Measurements from ENCODE around the gene ATN1. TPM values are rescaled to one million over a fixed set of nuclear protein-coding genes. Genes with fewer than 3 reads are reported as not detected.

ATN1 gene
- total and polyA plus RNA-seq, 2 of the 8 experiments (the other 6 are each of a cell fraction or from before 2014, with no cell fraction given): 20.6 to 73.4 TPM

- Histone ChIP-seq H2BK12ac (ENCODE audit: low read depth, low read length) (peak overlapping the region; percentile 72), H4K20me1 (replicated peaks in 1 of 2; ENCODE audit: control insufficient read depth in 1 of 2, insufficient read depth in 2 of 2, low read length in 2 of 2) (peaks cover 2 to 6% of the 10 kb centered on the region in 2 experiments), H2AFZ (ENCODE audit: low read length) (no peak overlapping the region), H3K4me3 (ENCODE audit: extremely low read depth in 1 of 4, insufficient read depth in 2 of 4, low read depth in 3 of 4, low read length in 4 of 4) (peak overlapping the region; percentile 91 to 100 (median 100)), H3K4me2 (ENCODE audit: insufficient read depth in 1 of 2, low read depth in 2 of 2, low read length in 2 of 2) (peak overlapping the region; percentile 76 to 100), H2BK120ac (replicated peaks; ENCODE audit: low read depth, low read length) (peak overlapping the region; percentile 3), H3K27ac (ENCODE audit: low read depth, low read length) (peak overlapping the region; percentile 86), H4K8ac (ENCODE audit: extremely low read depth, insufficient read depth, low read length) (peak overlapping the region; percentile 92; the same call in 1 of the 2 replicates), H2BK20ac (ENCODE audit: low read length) (no peak overlapping the region), H2AK5ac (ENCODE audit: low read depth, low read length) (peak overlapping the region; percentile 76), H3K9ac (replicated peaks in 1 of 4; ENCODE audit: extremely low read depth in 1 of 4, low read depth in 3 of 4, low read length in 3 of 4) (peak overlapping the region; percentile 70 to 98 (median 92)), H3K4me1 (replicated peaks in 1 of 4; ENCODE audit: control insufficient read depth in 3 of 4, insufficient read depth in 4 of 4, low read length in 3 of 4) (peaks cover 0 to 13% (median 3%) of the 10 kb centered on the region in 4 experiments; a peak in 5 of 7 replicates), H3K23me2 (ENCODE audit: low read depth, low read length) (peaks cover 4% of the 10 kb centered on the region), H3K14ac (ENCODE audit: insufficient read length) (peak overlapping the region; percentile 2), H3K56ac (replicated peaks; ENCODE audit: insufficient read length, low read depth, low read length) (peak overlapping the region; percentile 24), H3K9me3 (ENCODE audit: insufficient read depth in 2 of 2, low read depth in 1 of 2, low read length in 1 of 2) (no peaks in the 10 kb centered on the region), H3K36me3 (ENCODE audit: control insufficient read depth in 2 of 4, insufficient read depth in 4 of 4, low read length in 3 of 4) (peaks cover 33 to 51% (median 44%) of the 10 kb centered on the region in 4 experiments), H3K79me1 (ENCODE audit: low read depth, low read length) (peaks cover 7% of the 10 kb centered on the region; the same call in 1 of the 2 replicates), H3K79me2 (ENCODE audit: control insufficient read depth in 1 of 2, insufficient read depth in 2 of 2, low read length in 2 of 2) (peaks cover 14 to 47% of the 10 kb centered on the region in 2 experiments), H2BK5ac (ENCODE audit: low read depth, low read length) (peak overlapping the region; percentile 67), H3K4ac (replicated peaks; ENCODE audit: insufficient read length, low read depth, low read length) (peak overlapping the region; percentile 0), H4K5ac (ENCODE audit: insufficient read length, low read depth, low read length) (peak overlapping the region; percentile 34), H4K91ac (replicated peaks; ENCODE audit: insufficient read length, low read length) (peak overlapping the region; percentile 72), H3K23ac (ENCODE audit: insufficient read length) (no peak overlapping the region), H3K27me3 (replicated peaks in 1 of 4; ENCODE audit: control insufficient read depth in 3 of 4, extremely low read depth in 1 of 4, insufficient read depth in 3 of 4, low read length in 3 of 4) (no peaks in the 10 kb centered on the region), H3K18ac (ENCODE audit: extremely low read depth, low read length) (peak overlapping the region; percentile 85), H2BK15ac (ENCODE audit: low read length) (no peak overlapping the region)
- 3% methylated on average over 24 of the region's 31 CpGs; no CpG with 5 or more reads in 1 of the 2 experiments for WGBS, 2 experiments (ENCODE audit: extremely low coverage in 1 of 2, insufficient coverage in 1 of 2, insufficient read length in 1 of 2, insufficient replicate concordance in 2 of 2, low coverage in 1 of 2, low lambda C conversion rate in 2 of 2, missing lambda C conversion rate in 1 of 2)
- ChIA-PET POLR2A (ENCODE audit: partially characterized antibody) (interaction anchor here (0.7 to 30.5 kb wide), 4 partner anchors 8 to 118 kb away, joined by 3 to 1596 read pairs (median 14); partner anchors contain the start of genes ATN1, C12orf57, PTPN6 and RNU7-1), CTCF (ENCODE audit: partially characterized antibody) (interaction anchor here (1.2 to 2.4 kb wide), 5 partner anchors 10 to 53 kb away, joined by 3 to 9 read pairs (median 3); no protein-coding TSS in a partner anchor)
- no peak for DNase-seq (ENCODE audit: low read depth in 1 of 2, low spot score in 2 of 2)
- TF ChIP-seq SRF (IDR thresholded peaks at IDR 0.05; ENCODE audit: low read depth, low read length): no peak
- TF ChIP-seq POLR2AphosphoS5 (IDR thresholded peaks at IDR 0.05; ENCODE audit: low read depth, low read length): peak; percentile 71; the same call in 1 of the 2 replicates
- TF ChIP-seq YY1 (IDR thresholded peaks at IDR 0.05; ENCODE audit: low read depth, low read length): peak; percentile 63; the same call in 1 of the 2 replicates
- no peak for TF ChIP-seq SAP30 (IDR thresholded peaks at IDR 0.05; ENCODE audit: insufficient read depth, insufficient replicate concordance, low read length)
- no peak for TF ChIP-seq GTF2F1 (IDR thresholded peaks at IDR 0.05; ENCODE audit: borderline replicate concordance, low read depth, low read length)
- no peak; a peak in 1 of 4 replicates for TF ChIP-seq HDAC2 (IDR thresholded peaks at IDR 0.05; ENCODE audit: borderline replicate concordance in 1 of 2, low read depth in 2 of 2, low read length in 2 of 2)
- TF ChIP-seq ASH2L (IDR thresholded peaks at IDR 0.05; ENCODE audit: low read length): no peak
- TF ChIP-seq TAF7 (optimal IDR thresholded peaks at IDR 0.05; ENCODE audit: borderline replicate concordance, low read depth, low read length): no peak
- TF ChIP-seq SIN3A (conservative IDR thresholded peaks at IDR 0.05 in 1 of 2, IDR thresholded peaks at IDR 0.05 in 1 of 2; ENCODE audit: low read depth in 1 of 2, low read length in 2 of 2): no peak
- FAIRE-seq: no peak
Measured at GRCh38 chr12:6970096-6970527, 42.4 kb downstream of the ATN1 start.

Data from H1 (cell line).